LNCAP (cell line): ENCODE measurements around the gene RIBC2.

ENCODE experiments used
- TF ChIP-seq, protein P1 (sequence below): fragments of 450-650 bp; IDR thresholded peaks from 2 replicates; pipeline ENCODE4 v1.5.1; 2017; ENCODE audit warnings: mild to moderate bottlenecking

Gene RIBC2

DNA sequence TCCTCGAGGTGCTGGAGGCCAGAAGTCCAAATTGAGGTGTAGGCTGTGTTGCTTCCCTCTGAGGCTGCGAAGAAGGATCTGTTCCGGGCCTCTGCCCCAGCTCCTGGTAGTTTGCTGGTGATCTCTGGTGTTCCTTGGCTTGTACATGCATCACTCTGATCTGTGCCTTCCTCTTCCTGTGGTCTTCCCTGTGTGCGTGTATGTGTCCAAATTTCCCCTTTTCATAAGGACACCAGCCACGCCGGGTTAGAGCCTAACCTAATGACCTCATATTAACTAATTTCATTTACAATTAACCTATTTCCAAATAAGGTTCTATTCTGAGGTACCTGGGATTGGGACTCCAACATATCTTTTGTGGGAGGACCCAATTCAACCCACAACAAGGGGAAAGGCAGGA is 21.5 kb downstream of the RIBC2 start:
- TF ChIP-seq, protein P1, sequence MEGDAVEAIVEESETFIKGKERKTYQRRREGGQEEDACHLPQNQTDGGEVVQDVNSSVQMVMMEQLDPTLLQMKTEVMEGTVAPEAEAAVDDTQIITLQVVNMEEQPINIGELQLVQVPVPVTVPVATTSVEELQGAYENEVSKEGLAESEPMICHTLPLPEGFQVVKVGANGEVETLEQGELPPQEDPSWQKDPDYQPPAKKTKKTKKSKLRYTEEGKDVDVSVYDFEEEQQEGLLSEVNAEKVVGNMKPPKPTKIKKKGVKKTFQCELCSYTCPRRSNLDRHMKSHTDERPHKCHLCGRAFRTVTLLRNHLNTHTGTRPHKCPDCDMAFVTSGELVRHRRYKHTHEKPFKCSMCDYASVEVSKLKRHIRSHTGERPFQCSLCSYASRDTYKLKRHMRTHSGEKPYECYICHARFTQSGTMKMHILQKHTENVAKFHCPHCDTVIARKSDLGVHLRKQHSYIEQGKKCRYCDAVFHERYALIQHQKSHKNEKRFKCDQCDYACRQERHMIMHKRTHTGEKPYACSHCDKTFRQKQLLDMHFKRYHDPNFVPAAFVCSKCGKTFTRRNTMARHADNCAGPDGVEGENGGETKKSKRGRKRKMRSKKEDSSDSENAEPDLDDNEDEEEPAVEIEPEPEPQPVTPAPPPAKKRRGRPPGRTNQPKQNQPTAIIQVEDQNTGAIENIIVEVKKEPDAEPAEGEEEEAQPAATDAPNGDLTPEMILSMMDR: no peak

DNA sequence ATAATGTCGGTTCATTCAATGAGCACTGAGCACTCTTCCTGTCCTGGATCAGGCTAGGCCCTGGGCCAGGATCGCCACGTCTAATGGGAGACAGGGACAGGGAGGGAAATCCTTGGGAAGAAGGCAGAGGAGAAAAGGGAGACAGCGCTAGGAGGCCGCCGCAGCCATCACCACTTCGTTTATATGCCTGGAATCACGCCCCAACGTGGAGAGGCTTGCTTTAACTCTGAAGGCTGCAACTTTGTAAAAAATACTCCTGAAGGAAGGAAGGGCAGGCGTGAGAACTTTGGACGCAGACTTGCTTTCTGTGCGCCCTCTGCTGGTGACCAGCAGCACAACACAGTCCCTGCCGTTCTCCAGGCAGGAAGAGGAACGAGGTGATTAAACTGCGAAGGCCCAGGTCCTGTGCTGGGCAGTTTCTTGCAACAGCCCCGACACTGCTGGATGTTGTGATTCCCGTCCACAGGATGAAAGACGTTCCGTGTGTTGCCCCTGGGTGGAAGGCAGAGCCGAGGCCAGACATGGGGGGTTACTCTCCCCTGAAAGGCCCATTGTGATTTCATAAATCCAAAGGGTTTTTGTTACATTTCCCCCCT is 22.1 kb downstream of the RIBC2 start:
- TF ChIP-seq, protein P1: peak; percentile 97

DNA sequence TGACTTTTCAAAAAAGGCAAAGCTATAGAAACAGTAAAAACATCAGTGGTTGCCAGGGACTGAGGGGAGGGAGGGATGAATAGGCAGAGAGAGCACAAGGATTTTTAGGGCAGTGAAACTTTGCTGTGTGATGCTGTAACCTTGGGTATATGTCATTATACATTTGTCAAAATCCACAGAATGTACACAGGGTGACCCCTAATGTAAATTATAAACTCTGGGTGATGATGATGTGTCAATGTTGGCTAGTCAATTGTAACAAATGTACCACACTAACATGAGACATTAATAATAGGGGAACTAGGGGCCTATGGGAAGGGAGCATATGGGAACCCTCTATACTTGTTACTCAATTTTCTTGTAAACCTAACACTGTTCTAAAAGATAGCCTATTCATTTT is 24.8 kb downstream of the RIBC2 start:
- TF ChIP-seq, protein P1: no peak

DNA sequence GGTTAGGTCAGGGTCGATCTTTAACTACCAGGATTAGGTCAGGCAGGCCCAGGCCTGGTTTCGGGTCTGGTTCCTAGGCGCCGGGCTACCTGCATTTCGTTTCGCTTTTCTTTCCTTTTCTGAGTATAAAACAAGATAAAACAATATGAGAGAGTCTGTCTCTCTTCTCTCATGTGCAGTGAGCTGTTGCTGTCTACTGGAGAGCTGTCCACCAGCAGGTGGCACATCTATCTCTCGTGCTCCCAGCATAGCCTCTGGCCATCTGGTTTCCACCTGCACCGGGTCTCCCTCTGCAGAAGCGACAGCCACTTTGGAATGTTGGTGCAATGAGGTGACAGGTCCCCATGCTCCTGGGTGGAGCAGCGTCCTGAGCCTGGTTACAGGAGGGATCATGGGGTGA is 27.6 kb downstream of the RIBC2 start:
- TF ChIP-seq, protein P1: peak; percentile 82

DNA sequence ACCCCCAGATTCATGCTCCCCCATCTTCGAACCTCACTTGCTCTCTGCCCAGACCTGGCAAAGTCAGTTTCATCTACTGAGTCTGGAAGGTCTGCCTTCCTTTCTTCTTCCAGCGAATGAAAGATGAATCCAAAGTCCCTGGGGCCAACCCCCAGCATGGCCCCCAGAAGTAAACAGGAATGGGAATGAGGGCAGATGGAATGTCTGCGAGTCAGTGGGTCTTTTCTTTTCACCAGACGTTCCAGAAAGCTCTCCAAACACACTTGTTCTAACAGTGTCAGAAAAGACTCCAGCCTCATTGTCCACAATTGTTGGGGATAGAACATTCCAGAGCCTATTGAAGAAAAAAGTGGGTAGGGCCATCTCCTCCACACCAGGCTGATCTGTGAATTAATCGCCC is 28.6 kb downstream of the RIBC2 start:
- TF ChIP-seq, protein P1: no peak

DNA sequence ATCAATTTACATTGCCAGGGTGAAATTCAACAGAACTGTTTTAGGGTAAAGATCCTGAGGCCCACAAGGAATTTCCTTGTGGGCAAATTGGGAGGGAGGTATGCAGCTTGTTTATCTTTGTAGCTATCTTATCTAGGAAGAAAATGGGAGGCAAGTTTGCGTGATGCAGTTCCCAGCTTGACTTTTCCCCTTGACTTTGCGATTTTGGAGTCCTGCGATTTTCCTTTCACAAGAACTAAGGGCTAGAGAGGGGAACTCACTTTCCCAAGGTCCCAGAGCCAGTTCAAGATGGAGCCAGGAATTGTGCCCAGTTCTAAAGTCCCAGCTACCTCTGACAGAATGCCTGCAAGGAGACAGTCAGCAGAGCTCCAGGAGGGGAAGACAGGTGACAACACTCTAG is 30.7 kb downstream of the RIBC2 start:
- TF ChIP-seq, protein P1: no peak

DNA sequence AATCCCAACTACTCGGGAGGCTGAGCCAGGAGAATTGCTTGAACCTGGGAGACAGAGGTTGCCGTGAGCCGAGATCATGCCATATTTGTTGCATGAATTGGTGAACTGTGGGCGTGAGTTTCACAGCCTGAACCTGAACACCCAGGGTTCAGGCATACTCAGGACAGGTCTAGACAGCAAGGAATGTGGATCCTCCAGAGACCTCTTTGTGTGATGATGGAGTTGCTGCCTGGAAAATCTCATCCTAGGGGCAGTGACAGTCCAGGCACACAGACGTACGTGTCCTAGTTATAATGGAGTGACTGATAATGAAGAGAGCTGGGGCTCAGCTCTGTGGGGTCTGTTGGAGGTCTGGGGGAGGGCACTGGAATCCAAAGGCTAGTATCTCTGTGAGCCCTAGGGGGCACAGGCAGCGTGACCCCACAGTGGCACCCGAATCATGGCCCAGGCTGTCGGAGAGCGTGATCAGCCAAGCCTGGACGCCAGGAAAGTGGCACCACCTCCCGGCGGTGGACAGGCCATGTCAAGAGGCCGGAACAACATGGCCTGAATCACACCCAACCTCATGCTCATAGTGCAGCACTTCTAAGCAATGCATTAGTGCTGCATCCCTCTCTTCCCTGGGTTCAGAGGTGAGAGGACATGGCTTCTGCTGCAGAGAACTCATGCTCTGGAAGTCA is 31.7 kb downstream of the RIBC2 start:
- TF ChIP-seq, protein P1: no peak
